HT-29 (cell line): ENCODE results near the gene SPATA22. TPM values are rescaled to one million over a fixed set of nuclear protein-coding genes. Genes with fewer than 3 reads are reported as not detected.

ENCODE experiments used
- total RNA-seq: library from RNA; depleted of rRNA; stranded (reverse); fragments of >200 nt; shearing (Covaris generic); gene quantifications from 2 replicates; pipeline ENCODE4 v1.2.3, GENCODE V29; 2014; rRNA removed

Gene SPATA22
- total RNA-seq, 1 experiment from 2014 or later = not detected

Other genes with a start within 250 kb of the SPATA22 start
- gene OR3A1, start 173.5 kb downstream of the SPATA22 start, total RNA-seq = not detected in 2 replicates
- not detected in 2 replicates for gene OR3A2, start 85.5 kb downstream of the SPATA22 start, total RNA-seq
- not detected in 2 replicates for gene OR1E1, start 73.4 kb downstream of the SPATA22 start, total RNA-seq
- not detected in 2 replicates for gene OR3A3, start 60.4 kb downstream of the SPATA22 start, total RNA-seq
- gene OR1E2, start 38.0 kb downstream of the SPATA22 start, total RNA-seq = not detected in 2 replicates
- not detected in 2 replicates for gene ASPA, start 4.2 kb upstream of the SPATA22 start, total RNA-seq
- 0.94 and 2.1 TPM in 2 replicates for gene TRPV3, start 86.0 kb upstream of the SPATA22 start, total RNA-seq
- gene TRPV1, start 137.6 kb upstream of the SPATA22 start, total RNA-seq = 1.5 TPM in 2 replicates
- gene SHPK, start 164.4 kb upstream of the SPATA22 start, total RNA-seq = 16.1 and 21.2 TPM in 2 replicates
- gene CTNS, start 164.9 kb upstream of the SPATA22 start, total RNA-seq = 10.3 and 18.4 TPM in 2 replicates
- gene TAX1BP3, start 196.8 kb upstream of the SPATA22 start, total RNA-seq = 121 and 128 TPM in 2 replicates
- gene EMC6, start 197.0 kb upstream of the SPATA22 start, total RNA-seq = 35.5 and 54.7 TPM in 2 replicates
- gene P2RX5, start 224.3 kb upstream of the SPATA22 start, total RNA-seq = 0.23 TPM in 1 of 2 replicates, not detected in the other